B cell (primary cell): ENCODE measurements around the gene FBXO9. TPM values are rescaled to one million over a fixed set of nuclear protein-coding genes. Genes with fewer than 3 reads are reported as not detected.

Experiments
- ATAC-seq: fragments of 200-7000 bp; cut with Tn5 transposase; one replicate; pipeline ENCODE4 v1.10.0; 2021; ENCODE audit warnings: low read depth, mild to moderate bottlenecking, moderate number of reproducible peaks, moderate library complexity
- CTCF ChIA-PET: fragments of 350-600 bp; sonication (Branson Sonifier 250); formaldehyde crosslinking; loops from one replicate; lab custom pipeline; 2021; ENCODE audit warnings: antibody characterized with exemption, inconsistent platforms; lab: Charles Lee
- POLR2A ChIA-PET: fragments of 350-600 bp; sonication (Branson Sonifier 250); formaldehyde crosslinking; loops from one replicate; lab custom pipeline; 2021; ENCODE audit warnings: antibody characterized with exemption; lab: Charles Lee
- DNase-seq: peaks from one replicate; pipeline ENCODE4 v3.0.0; 2013
- H2AFZ ChIP-seq: 2 replicates; pipeline ENCODE4 v1.6.1; 2012; ENCODE audit warnings: mild to moderate bottlenecking, low read depth, low read length; ENCODE audit not compliant: insufficient read depth, poor library complexity, severe bottlenecking
- H3K27ac ChIP-seq, 2 donors: 1 replicate in 1 of 2; 2 replicates in 1 of 2; pipeline ENCODE4 v1.5.1; 2012 to 2013; ENCODE audit warnings: low read length in 2 of 2, mild to moderate bottlenecking in 2 of 2, moderate library complexity in 1 of 2
- H3K27me3 ChIP-seq, 4 experiments: fragments of 200-600 bp in 1 of 4; sonication (generic) in 1 of 4; replicated peaks in 1 of 4; 1 replicate in 2 of 4; 2 replicates in 2 of 4; pipeline versions ENCODE4 v1.6.1 to v1.7.0; 2013 to 2016; ENCODE audit warnings: low read length in 3 of 4, mild to moderate bottlenecking in 2 of 4, mixed read lengths in 1 of 4, moderate library complexity in 1 of 4; ENCODE audit not compliant: insufficient read depth in 4 of 4, control insufficient read depth in 3 of 4; ENCODE audit errors: control extremely low read depth in 1 of 4
- H3K36me3 ChIP-seq, 2 experiments: replicated peaks in 1 of 2; 1 replicate in 1 of 2; 2 replicates in 1 of 2; pipeline versions ENCODE4 v1.6.1 to v1.7.1; 2013; ENCODE audit warnings: low read length in 1 of 2; ENCODE audit not compliant: insufficient read depth in 2 of 2, control insufficient read depth in 1 of 2; ENCODE audit errors: control extremely low read depth in 1 of 2, extremely low read depth in 1 of 2
- H3K4me1 ChIP-seq, 2 donors: fragments of 200-600 bp in 1 of 2; sonication (generic) in 1 of 2; 1 replicate in 1 of 2; 2 replicates in 1 of 2; pipeline versions ENCODE4 v1.5.1 to v1.6.1; 2013 to 2017; ENCODE audit warnings: low read length in 2 of 2; ENCODE audit not compliant: control insufficient read depth in 2 of 2, insufficient read depth in 2 of 2
- H3K4me2 ChIP-seq: replicated peaks from 2 replicates; pipeline ENCODE3; 2012; ENCODE audit warnings: mild to moderate bottlenecking, low read depth, low read length; ENCODE audit not compliant: poor library complexity, severe bottlenecking
- H3K4me3 ChIP-seq, 5 experiments: fragments of 200-600 bp in 1 of 5; sonication (generic) in 1 of 5; 1 replicate in 3 of 5; 2 replicates in 2 of 5; pipeline versions ENCODE4 v1.5.1 to v1.7.0; 2011 to 2016; ENCODE audit warnings: low read length in 4 of 5, mild to moderate bottlenecking in 4 of 5, low read depth in 2 of 5, control low read depth in 1 of 5, moderate library complexity in 1 of 5; ENCODE audit not compliant: insufficient read depth in 1 of 5; ENCODE audit errors: control extremely low read depth in 1 of 5, extremely low read depth in 1 of 5
- H3K79me2 ChIP-seq: fragments of 200-600 bp; sonication (generic); one replicate; pipeline ENCODE4 v1.6.0; 2016; ENCODE audit warnings: low read length; ENCODE audit not compliant: control insufficient read depth, insufficient read depth
- H3K9ac ChIP-seq: fragments of 200-600 bp; sonication (generic); 2 replicates; pipeline ENCODE4 v1.6.1; 2017; ENCODE audit warnings: mild to moderate bottlenecking, low read length, moderate library complexity
- H3K9me3 ChIP-seq, 3 donors: one replicate each; pipeline versions ENCODE4 v1.6.1 to v1.7.1; 2013; ENCODE audit warnings: low read length in 2 of 3; ENCODE audit not compliant: control insufficient read depth in 2 of 3, insufficient read depth in 1 of 3; ENCODE audit errors: control extremely low read depth in 1 of 3
- H4K20me1 ChIP-seq: 2 replicates; pipeline ENCODE4 v1.6.0; 2012; ENCODE audit warnings: mild to moderate bottlenecking, low read length; ENCODE audit not compliant: insufficient read depth, control insufficient read depth, poor library complexity, severe bottlenecking
- H3K27ac Mint-ChIP-seq: one replicate; pipeline ENCODE4 v1.8.0; 2021; ENCODE audit warnings: mixed read lengths
- H3K27me3 Mint-ChIP-seq: one replicate; pipeline ENCODE4 v1.8.0; 2021; ENCODE audit warnings: mixed read lengths
- H3K4me1 Mint-ChIP-seq: one replicate; pipeline ENCODE4 v1.8.0; 2021; ENCODE audit warnings: mixed read lengths
- H3K4me3 Mint-ChIP-seq: one replicate; pipeline ENCODE4 v1.8.0; 2021; ENCODE audit warnings: mixed read lengths
- H3K9me3 Mint-ChIP-seq: one replicate; pipeline ENCODE4 v1.8.0; 2022; ENCODE audit warnings: mixed read lengths; ENCODE audit not compliant: insufficient read depth
- CTCF ChIP-seq: fragments of 200-600 bp; IDR thresholded peaks from one replicate; pipeline ENCODE4 v1.8.0; 2022; ENCODE audit warnings: antibody characterized with exemption, mild to moderate bottlenecking
- EZH2 ChIP-seq: IDR thresholded peaks from 2 replicates; pipeline ENCODE4 v1.6.1; 2012; ENCODE audit warnings: borderline replicate concordance, low read depth, mild to moderate bottlenecking, moderate library complexity, low read length; ENCODE audit not compliant: insufficient read depth, poor library complexity, severe bottlenecking
- WGBS: methylation state at CpG from one replicate; pipeline ENCODE4 v1.1.5; 2013; ENCODE audit warnings: missing lambda C conversion rate; ENCODE audit not compliant: insufficient coverage; 5-methylcytosine and 5-hydroxymethylcytosine counted together
- intact Hi-C: fragments of 100-400 bp; cut with micrococcal nuclease; formaldehyde crosslinking; loops from one replicate; pipeline ENCODE4 v1.10.0; 2022
- polyA plus RNA-seq: library from polyadenylated mRNA; depleted of rRNA; stranded (reverse); fragments of >200 nt; gene quantifications from 2 replicates; pipeline ENCODE4 v1.2.3, GENCODE V29; 2012
- total RNA-seq, 2 donors: library from RNA; stranded (reverse); fragments of 120-200 nt in 1 of 2; gene quantifications; 1 replicate in 1 of 2; 2 replicates in 1 of 2; pipeline versions ENCODE4 v1.2.3 to v1.2.4, GENCODE V29; 2013 to 2022

Gene FBXO9
- total and polyA plus RNA-seq, 2 donors (not counting 1 experiment from before 2014, with no cell fraction given) = 105 TPM

GRCh38 chr6:53018446-53018845, 46.8 kb upstream of the FBXO9 start:
- H2AFZ ChIP-seq = no peak overlapping the region
- ChIA-PET POLR2A (no interaction called here), CTCF (no interaction called here)
- Mint-ChIP-seq H3K9me3 (no peaks in the 10 kb centered on the region), H3K27ac (no peak overlapping the region), H3K27me3 (no peaks in the 10 kb centered on the region), H3K4me3 (no peak overlapping the region), H3K4me1 (no peaks in the 10 kb centered on the region)
- no peaks in the 10 kb centered on the region for H4K20me1 ChIP-seq
- no peaks in the 10 kb centered on the region for H3K79me2 ChIP-seq
- ATAC-seq (no peak), DNase-seq (no peak)
- no peak overlapping the region for H3K27ac ChIP-seq
- intact Hi-C loops = no loop called here
- H3K27me3 ChIP-seq = no peaks in the 10 kb centered on the region
- TF ChIP-seq EZH2 (no peak), CTCF (no peak)
- no peaks in the 10 kb centered on the region for H3K4me1 ChIP-seq
- no peak overlapping the region for H3K4me2 ChIP-seq
- no peak overlapping the region for H3K4me3 ChIP-seq
- H3K36me3 ChIP-seq = peaks cover 18 to 40% of the 10 kb centered on the region in 2 experiments
- WGBS = no CpG with 5 or more reads among the region's 2 CpGs
- H3K9me3 ChIP-seq = no peaks in the 10 kb centered on the region
- no peak overlapping the region for H3K9ac ChIP-seq

GRCh38 chr6:53020005-53020744, 45.0 kb upstream of the FBXO9 start:
- Histone ChIP-seq H3K27me3 (no peaks in the 10 kb centered on the region), H3K36me3 (peaks cover 20 to 28% of the 10 kb centered on the region in 2 experiments), H3K79me2 (no peaks in the 10 kb centered on the region), H3K9ac (no peak overlapping the region), H3K9me3 (no peaks in the 10 kb centered on the region), H3K27ac (no peak overlapping the region), H3K4me3 (no peak overlapping the region), H2AFZ (no peak overlapping the region), H4K20me1 (no peaks in the 10 kb centered on the region), H3K4me2 (no peak overlapping the region), H3K4me1 (no peaks in the 10 kb centered on the region)
- H3K27me3 Mint-ChIP-seq = no peaks in the 10 kb centered on the region
- H3K4me1 Mint-ChIP-seq = no peaks in the 10 kb centered on the region
- ATAC-seq = no peak
- no peak for DNase-seq
- CTCF ChIA-PET = interaction anchor here (0.5 kb wide), 1 partner anchor 441 kb away, joined by 3 read pairs; no protein-coding TSS in a partner anchor
- no peak for TF ChIP-seq EZH2
- no peak for TF ChIP-seq CTCF
- no peak overlapping the region for H3K4me3 Mint-ChIP-seq
- no peaks in the 10 kb centered on the region for H3K9me3 Mint-ChIP-seq
- intact Hi-C loops = no loop called here
- no peak overlapping the region for H3K27ac Mint-ChIP-seq
- POLR2A ChIA-PET = no interaction called here
- 33% methylated on average over 1 of the region's 3 CpGs for WGBS
